A673 (cell line): ENCODE measurements around the gene SMU1.

Source experiments
- CTCF ChIP-seq: fragments of 300-800, 200-600 bp; sonication (generic); conservative IDR thresholded peaks from 2 replicates; pipeline ENCODE4 v1.5.1; 2017; ENCODE audit warnings: low read depth, mild to moderate bottlenecking, antibody characterized with exemption, low read length, moderate library complexity, mixed read lengths
- EZH2 ChIP-seq: fragments of 200-600 bp; sonication (generic); IDR thresholded peaks from 2 replicates; pipeline ENCODE4 v1.6.1; 2017; ENCODE audit warnings: borderline replicate concordance, low read depth, mild to moderate bottlenecking, mixed read lengths, antibody characterized with exemption, low read length; ENCODE audit not compliant: poor library complexity, severe bottlenecking

- TF ChIP-seq EZH2: no peak
- no peak for TF ChIP-seq CTCF
These were observed 47.0 kb upstream of the SMU1 start for GRCh38 chr9:33123407-33124031.
